OCI-LY3 (cell line): ENCODE measurements around the gene RBFOX1.

ENCODE experiments used
- EZH2phosphoT487 ChIP-seq: fragments of 200-600 bp; shearing (Covaris generic); IDR thresholded peaks from 2 replicates; pipeline ENCODE4 v1.6.1; 2018; ENCODE audit warnings: antibody characterized with exemption, mixed run types, low read depth
- TF ChIP-seq, protein P1 (sequence below): fragments of 200-600, 300-600 bp; sonication (generic); IDR thresholded peaks from 2 replicates; pipeline ENCODE4 v1.5.1; 2014; ENCODE audit warnings: antibody characterized with exemption, low read length, low read depth

DNA sequence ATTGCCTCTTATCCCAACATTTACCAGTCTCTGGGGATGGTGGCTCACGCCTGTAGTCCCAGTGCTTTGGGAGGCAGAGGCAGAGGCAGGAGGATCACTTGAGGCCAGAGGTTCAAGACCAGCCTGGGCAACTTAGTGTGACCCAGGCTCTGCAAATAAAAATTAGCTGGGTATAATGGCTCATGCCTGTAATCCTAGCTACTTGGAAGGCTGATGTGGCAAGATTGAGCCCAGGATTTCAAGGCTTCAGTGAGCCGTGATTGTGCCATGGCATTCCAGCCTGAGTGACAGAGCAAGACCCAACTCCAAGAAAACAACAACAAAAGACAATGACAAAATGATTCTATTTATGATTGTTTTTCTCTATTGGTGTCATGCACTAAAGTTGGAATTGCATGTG is 244.9 kb downstream of the RBFOX1 start:
- TF ChIP-seq, protein P1, sequence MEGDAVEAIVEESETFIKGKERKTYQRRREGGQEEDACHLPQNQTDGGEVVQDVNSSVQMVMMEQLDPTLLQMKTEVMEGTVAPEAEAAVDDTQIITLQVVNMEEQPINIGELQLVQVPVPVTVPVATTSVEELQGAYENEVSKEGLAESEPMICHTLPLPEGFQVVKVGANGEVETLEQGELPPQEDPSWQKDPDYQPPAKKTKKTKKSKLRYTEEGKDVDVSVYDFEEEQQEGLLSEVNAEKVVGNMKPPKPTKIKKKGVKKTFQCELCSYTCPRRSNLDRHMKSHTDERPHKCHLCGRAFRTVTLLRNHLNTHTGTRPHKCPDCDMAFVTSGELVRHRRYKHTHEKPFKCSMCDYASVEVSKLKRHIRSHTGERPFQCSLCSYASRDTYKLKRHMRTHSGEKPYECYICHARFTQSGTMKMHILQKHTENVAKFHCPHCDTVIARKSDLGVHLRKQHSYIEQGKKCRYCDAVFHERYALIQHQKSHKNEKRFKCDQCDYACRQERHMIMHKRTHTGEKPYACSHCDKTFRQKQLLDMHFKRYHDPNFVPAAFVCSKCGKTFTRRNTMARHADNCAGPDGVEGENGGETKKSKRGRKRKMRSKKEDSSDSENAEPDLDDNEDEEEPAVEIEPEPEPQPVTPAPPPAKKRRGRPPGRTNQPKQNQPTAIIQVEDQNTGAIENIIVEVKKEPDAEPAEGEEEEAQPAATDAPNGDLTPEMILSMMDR: no peak
- no peak for TF ChIP-seq EZH2phosphoT487
